GM23248 (cell line): ENCODE results near the gene LPP.

Experiments used
- EZH2 ChIP-seq: fragments of 200-600 bp; sonication (generic); IDR thresholded peaks from 2 replicates; pipeline ENCODE4 v1.6.1; 2018; ENCODE audit warnings: antibody characterized with exemption, mild to moderate bottlenecking; ENCODE audit not compliant: insufficient read depth, poor library complexity, severe bottlenecking
- EZH2phosphoT487 ChIP-seq: fragments of 200-600 bp; sonication (generic); IDR thresholded peaks from 2 replicates; pipeline ENCODE4 v1.6.1; 2018; ENCODE audit warnings: antibody characterized with exemption, moderate library complexity, mild to moderate bottlenecking, low read depth; ENCODE audit not compliant: insufficient read depth

DNA sequence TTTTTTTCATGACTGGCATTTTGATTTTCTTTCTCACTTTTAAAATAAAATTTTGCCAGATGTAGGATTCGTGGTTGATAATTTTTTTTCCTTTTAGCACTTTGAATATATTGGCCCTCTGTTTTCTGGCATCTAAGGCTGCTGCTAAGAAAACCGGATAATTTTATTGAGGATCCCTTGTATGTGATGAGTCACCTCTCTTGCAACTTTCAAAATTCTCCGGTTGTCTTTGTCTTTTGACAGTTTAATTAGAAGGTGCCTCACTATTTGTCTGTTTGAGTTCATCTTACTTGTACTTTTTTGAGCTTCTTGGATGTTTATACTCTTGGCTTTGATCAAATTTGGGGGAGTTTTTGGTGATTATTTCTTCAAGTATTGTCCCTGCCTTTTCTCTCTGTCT, 349.7 kb downstream of the LPP start:
- no peak for TF ChIP-seq EZH2phosphoT487
- TF ChIP-seq EZH2 = no peak
